Measurements from ENCODE around the gene ARF3. TPM values are rescaled to one million over a fixed set of nuclear protein-coding genes. Genes with fewer than 3 reads are reported as not detected.

ARF3 gene
- total and polyA plus RNA-seq, 8 donors = 29.5 to 96.0 (median 52.4) TPM

GRCh38 chr12:48936379-48936979 lies 20.8 kb downstream of the ARF3 start:
- Histone ChIP-seq H3K27me3 (no peaks in the 10 kb centered on the region), H3K4me3 (no peak overlapping the region), H3K4me1 (no peaks in the 10 kb centered on the region), H3K36me3 (peaks cover 0 to 11% (median 7%) of the 10 kb centered on the region in 3 donors), H3K27ac (no peak overlapping the region), H3K9me3 (no peaks in the 10 kb centered on the region)
- intact Hi-C loops (cut with DNase I) = loop anchor here in 2 of 3 donors (5.0 kb wide), 2 partner anchors 79 to 84 kb away; partner anchors contain the start of gene DDX23 (in 1 of the 2)
- DNase-seq (peak; percentile 47 to 91 (median 72)), ATAC-seq (peak; percentile 69 to 92 (median 88)), FAIRE-seq (no peak)
- peak; percentile 85 to 90 (median 87) for TF ChIP-seq CTCF (IDR thresholded peaks at IDR 0.05)

GRCh38 chr12:48934312-48934706 lies 23.0 kb downstream of the ARF3 start:
- Histone ChIP-seq H3K9me3 (no peaks in the 10 kb centered on the region), H3K4me1 (no peaks in the 10 kb centered on the region), H3K27ac (no peak overlapping the region), H3K36me3 (no peaks in the 10 kb centered on the region), H3K4me3 (no peak overlapping the region), H3K27me3 (no peaks in the 10 kb centered on the region)
- no peak for DNase-seq
- WGBS, 2 donors = 92 to 95% methylated on average over 1 of the region's 1 CpG
- intact Hi-C loops (cut with DNase I) = no loop called here
- FAIRE-seq = no peak
- TF ChIP-seq CTCF (IDR thresholded peaks at IDR 0.05) = no peak
- no peak for ATAC-seq

- ATAC-seq (no peak), FAIRE-seq (no peak), DNase-seq (no peak)
- no peak overlapping the region for H3K27ac ChIP-seq
- H3K36me3 ChIP-seq = no peaks in the 10 kb centered on the region
- no peaks in the 10 kb centered on the region for H3K27me3 ChIP-seq
- WGBS, 2 donors = 87 to 90% methylated on average over 9 of the region's 9 CpGs
- no peak for TF ChIP-seq CTCF (IDR thresholded peaks at IDR 0.05)
- no peaks in the 10 kb centered on the region for H3K4me1 ChIP-seq
- no peaks in the 10 kb centered on the region for H3K9me3 ChIP-seq
- no peak overlapping the region for H3K4me3 ChIP-seq
- intact Hi-C loops (cut with DNase I) = no loop called here
Measured at GRCh38 chr12:48933664-48934311, 23.5 kb downstream of the ARF3 start.

- Histone ChIP-seq H3K4me1 (no peaks in the 10 kb centered on the region), H3K4me3 (no peak overlapping the region), H3K9me3 (no peaks in the 10 kb centered on the region), H3K27ac (no peak overlapping the region), H3K36me3 (no peaks in the 10 kb centered on the region), H3K27me3 (no peaks in the 10 kb centered on the region)
- DNase-seq (no peak), FAIRE-seq (no peak), ATAC-seq (no peak)
- TF ChIP-seq CTCF (IDR thresholded peaks at IDR 0.05) = no peak
- WGBS, 2 donors = 64 to 89% methylated on average over 2 of the region's 2 CpGs
- intact Hi-C loops (cut with DNase I) = no loop called here
Measured at GRCh38 chr12:48932878-48933277, 24.4 kb downstream of the ARF3 start.

- ATAC-seq (no peak), DNase-seq (no peak), FAIRE-seq (no peak)
- H3K9me3 ChIP-seq = no peaks in the 10 kb centered on the region
- H3K27ac ChIP-seq = no peak overlapping the region
- TF ChIP-seq CTCF (IDR thresholded peaks at IDR 0.05) = no peak
- H3K4me1 ChIP-seq = peaks cover 0 to 3% (median 0%) of the 10 kb centered on the region in 3 donors
- H3K4me3 ChIP-seq = no peak overlapping the region
- intact Hi-C loops (cut with DNase I) = no loop called here
- no peaks in the 10 kb centered on the region for H3K27me3 ChIP-seq
- no peaks in the 10 kb centered on the region for H3K36me3 ChIP-seq
- 84 to 87% methylated on average over 4 of the region's 4 CpGs for WGBS, 2 donors
Measured at GRCh38 chr12:48930475-48930874, 26.8 kb downstream of the ARF3 start.
